PFSK-1 (cell line): ENCODE measurements around the gene MRPL28.

Experiments used
- FOXP2 ChIP-seq: optimal IDR thresholded peaks from 2 replicates; pipeline ENCODE3; 2011; ENCODE audit warnings: borderline replicate concordance, control low read depth, inconsistent platforms; ENCODE audit not compliant: insufficient read depth; ENCODE audit errors: extremely low read length, extremely low read depth
- POLR2AphosphoS5 ChIP-seq: IDR thresholded peaks from 2 replicates; pipeline ENCODE4 v1.6.1; 2012; ENCODE audit warnings: low read depth, mild to moderate bottlenecking, control low read depth, low read length, moderate library complexity
- SIN3A ChIP-seq: IDR thresholded peaks from 2 replicates; pipeline ENCODE4 v1.6.1; 2012; ENCODE audit warnings: mild to moderate bottlenecking, low read length, moderate library complexity, borderline replicate concordance; ENCODE audit not compliant: insufficient read depth
- TAF1 ChIP-seq: IDR thresholded peaks from 2 replicates; pipeline ENCODE4 v1.6.1; 2012; ENCODE audit warnings: low read length, control low read depth, borderline replicate concordance; ENCODE audit not compliant: insufficient read depth
- TF ChIP-seq, protein P1 (sequence below), 2 experiments: IDR thresholded peaks; 2 replicates each; pipeline versions ENCODE4 v1.6.1 to v1.8.0; 2011 to 2012; ENCODE audit warnings: low read depth in 2 of 2, low read length in 2 of 2, control low read depth in 1 of 2, inconsistent platforms in 1 of 2, mild to moderate bottlenecking in 1 of 2, moderate library complexity in 1 of 2; ENCODE audit not compliant: insufficient read depth in 1 of 2

Gene MRPL28

GRCh38 chr16:353404-354290 is 16.7 kb downstream of the MRPL28 start:
- TF ChIP-seq SIN3A (no peak), FOXP2 (no peak), TAF1 (no peak), POLR2AphosphoS5 (no peak)
- TF ChIP-seq, protein P1, sequence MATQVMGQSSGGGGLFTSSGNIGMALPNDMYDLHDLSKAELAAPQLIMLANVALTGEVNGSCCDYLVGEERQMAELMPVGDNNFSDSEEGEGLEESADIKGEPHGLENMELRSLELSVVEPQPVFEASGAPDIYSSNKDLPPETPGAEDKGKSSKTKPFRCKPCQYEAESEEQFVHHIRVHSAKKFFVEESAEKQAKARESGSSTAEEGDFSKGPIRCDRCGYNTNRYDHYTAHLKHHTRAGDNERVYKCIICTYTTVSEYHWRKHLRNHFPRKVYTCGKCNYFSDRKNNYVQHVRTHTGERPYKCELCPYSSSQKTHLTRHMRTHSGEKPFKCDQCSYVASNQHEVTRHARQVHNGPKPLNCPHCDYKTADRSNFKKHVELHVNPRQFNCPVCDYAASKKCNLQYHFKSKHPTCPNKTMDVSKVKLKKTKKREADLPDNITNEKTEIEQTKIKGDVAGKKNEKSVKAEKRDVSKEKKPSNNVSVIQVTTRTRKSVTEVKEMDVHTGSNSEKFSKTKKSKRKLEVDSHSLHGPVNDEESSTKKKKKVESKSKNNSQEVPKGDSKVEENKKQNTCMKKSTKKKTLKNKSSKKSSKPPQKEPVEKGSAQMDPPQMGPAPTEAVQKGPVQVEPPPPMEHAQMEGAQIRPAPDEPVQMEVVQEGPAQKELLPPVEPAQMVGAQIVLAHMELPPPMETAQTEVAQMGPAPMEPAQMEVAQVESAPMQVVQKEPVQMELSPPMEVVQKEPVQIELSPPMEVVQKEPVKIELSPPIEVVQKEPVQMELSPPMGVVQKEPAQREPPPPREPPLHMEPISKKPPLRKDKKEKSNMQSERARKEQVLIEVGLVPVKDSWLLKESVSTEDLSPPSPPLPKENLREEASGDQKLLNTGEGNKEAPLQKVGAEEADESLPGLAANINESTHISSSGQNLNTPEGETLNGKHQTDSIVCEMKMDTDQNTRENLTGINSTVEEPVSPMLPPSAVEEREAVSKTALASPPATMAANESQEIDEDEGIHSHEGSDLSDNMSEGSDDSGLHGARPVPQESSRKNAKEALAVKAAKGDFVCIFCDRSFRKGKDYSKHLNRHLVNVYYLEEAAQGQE (IDR thresholded peaks at IDR 0.05; ENCODE audit: insufficient read depth in 1 of 2, low read depth in 2 of 2, low read length in 2 of 2) = no peak

- no peak for TF ChIP-seq SIN3A
- peak; percentile 41; the same call in 1 of the 2 replicates for TF ChIP-seq TAF1
- peak; percentile 17; the same call in 1 of the 2 replicates for TF ChIP-seq POLR2AphosphoS5
- TF ChIP-seq, protein P1 (IDR thresholded peaks at IDR 0.05; ENCODE audit: insufficient read depth in 1 of 2, low read depth in 2 of 2, low read length in 2 of 2) = no peak
- peak; percentile 25 for TF ChIP-seq FOXP2
Measured at GRCh38 chr16:352547-353403, 17.6 kb downstream of the MRPL28 start, which contains the start of gene AXIN1. Gene AXIN1, minus strand, starts transcription at chr16:352723. Its CDS starts 5,698 bp downstream, at chr16:347025.

GRCh38 chr16:351804-352520 is 18.4 kb downstream of the MRPL28 start:
- TF ChIP-seq, protein P1 (IDR thresholded peaks at IDR 0.05; ENCODE audit: insufficient read depth in 1 of 2, low read depth in 2 of 2, low read length in 2 of 2) = no peak
- TF ChIP-seq POLR2AphosphoS5 = no peak
- TF ChIP-seq FOXP2 = no peak
- no peak for TF ChIP-seq TAF1
- TF ChIP-seq SIN3A = no peak

DNA sequence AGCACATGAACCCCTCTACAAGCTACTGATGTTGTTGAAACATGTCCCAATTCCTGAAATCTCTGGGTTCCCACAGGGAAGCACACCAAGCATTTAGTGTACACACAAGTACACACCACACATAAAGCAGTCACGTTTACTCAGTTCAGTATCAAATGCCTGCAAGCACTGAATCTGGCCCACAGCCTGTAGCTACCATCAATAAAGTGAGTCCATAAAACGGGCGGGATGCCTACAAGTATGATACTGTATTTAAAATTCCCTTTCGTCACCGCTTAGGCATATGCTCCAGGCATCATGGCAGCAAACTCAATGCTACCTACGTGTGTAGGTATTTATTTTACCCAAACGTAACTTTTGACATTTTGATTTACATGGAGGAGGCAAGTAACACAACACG is 20.1 kb downstream of the MRPL28 start:
- TF ChIP-seq POLR2AphosphoS5 = no peak
- TF ChIP-seq SIN3A = no peak
- TF ChIP-seq, protein P1 (IDR thresholded peaks at IDR 0.05; ENCODE audit: insufficient read depth in 1 of 2, low read depth in 2 of 2, low read length in 2 of 2) = no peak
- no peak for TF ChIP-seq FOXP2
- TF ChIP-seq TAF1 = no peak
